ENCODE measurements around the gene BBS12.

DNA sequence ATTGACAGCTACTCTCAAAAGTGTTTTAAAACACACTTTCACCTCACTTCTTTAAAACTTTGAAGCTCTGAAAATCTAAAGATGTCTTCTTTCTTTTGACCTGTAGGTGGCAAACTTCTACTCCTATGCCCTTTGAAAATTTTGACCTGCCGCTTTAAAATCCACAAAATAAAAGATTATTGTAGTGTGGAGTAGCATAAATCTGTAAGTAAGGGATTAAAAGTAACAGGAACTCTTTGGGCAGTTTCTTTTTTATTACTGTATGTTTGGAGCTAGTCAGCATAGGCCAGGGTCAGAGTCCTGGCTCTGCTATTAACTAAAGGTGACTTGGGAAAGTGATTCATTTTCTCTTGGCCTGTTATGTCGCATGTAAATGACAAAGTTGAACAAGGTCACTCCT is 25.5 kb downstream of the BBS12 start:
- TF ChIP-seq, protein P1, sequence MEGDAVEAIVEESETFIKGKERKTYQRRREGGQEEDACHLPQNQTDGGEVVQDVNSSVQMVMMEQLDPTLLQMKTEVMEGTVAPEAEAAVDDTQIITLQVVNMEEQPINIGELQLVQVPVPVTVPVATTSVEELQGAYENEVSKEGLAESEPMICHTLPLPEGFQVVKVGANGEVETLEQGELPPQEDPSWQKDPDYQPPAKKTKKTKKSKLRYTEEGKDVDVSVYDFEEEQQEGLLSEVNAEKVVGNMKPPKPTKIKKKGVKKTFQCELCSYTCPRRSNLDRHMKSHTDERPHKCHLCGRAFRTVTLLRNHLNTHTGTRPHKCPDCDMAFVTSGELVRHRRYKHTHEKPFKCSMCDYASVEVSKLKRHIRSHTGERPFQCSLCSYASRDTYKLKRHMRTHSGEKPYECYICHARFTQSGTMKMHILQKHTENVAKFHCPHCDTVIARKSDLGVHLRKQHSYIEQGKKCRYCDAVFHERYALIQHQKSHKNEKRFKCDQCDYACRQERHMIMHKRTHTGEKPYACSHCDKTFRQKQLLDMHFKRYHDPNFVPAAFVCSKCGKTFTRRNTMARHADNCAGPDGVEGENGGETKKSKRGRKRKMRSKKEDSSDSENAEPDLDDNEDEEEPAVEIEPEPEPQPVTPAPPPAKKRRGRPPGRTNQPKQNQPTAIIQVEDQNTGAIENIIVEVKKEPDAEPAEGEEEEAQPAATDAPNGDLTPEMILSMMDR (IDR thresholded peaks at IDR 0.05; ENCODE audit: poor library complexity) = peak; percentile 75
- no peak for TF ChIP-seq EZH2phosphoT487 (IDR thresholded peaks at IDR 0.05; ENCODE audit: low read depth, severe bottlenecking, unreplicated experiment)
